ENCODE data around the gene UCK1. TPM values are rescaled to one million over a fixed set of nuclear protein-coding genes. Genes with fewer than 3 reads are reported as not detected.

UCK1 gene
- total and polyA plus RNA-seq, 2 of the 13 experiments (the other 11 are each of a cell fraction or from before 2014, with no cell fraction given) = 11.0 to 24.1 TPM

- TF ChIP-seq KLF16 (CRISPR knock-in tag; IDR thresholded peaks at IDR 0.05) (peak in 1 of 2 experiments; percentile 83; a peak in 2 of 4 replicates), RARG (CRISPR knock-in tag; IDR thresholded peaks at IDR 0.05; ENCODE audit: low read depth) (no peak), MED8 (CRISPR knock-in tag; IDR thresholded peaks at IDR 0.05; ENCODE audit: insufficient replicate concordance) (no peak), ZNF761 (CRISPR knock-in tag; conservative IDR thresholded peaks at IDR 0.05) (peak; percentile 26; the same call in 1 of the 2 replicates), KAT7 (CRISPR knock-in tag; IDR thresholded peaks at IDR 0.05; ENCODE audit: borderline replicate concordance) (peak; percentile 88), ARHGAP35 (CRISPR knock-in tag; IDR thresholded peaks at IDR 0.05; ENCODE audit: borderline replicate concordance) (peak; percentile 70; the same call in 1 of the 2 replicates), AGO2 (optimal IDR thresholded peaks at IDR 0.05; ENCODE audit: low read depth, low read length) (peak; percentile 97), KMT2A (CRISPR knock-in tag; IDR thresholded peaks at IDR 0.05) (peak; percentile 88), HOXD1 (CRISPR knock-in tag; IDR thresholded peaks at IDR 0.05) (peak; percentile 24; the same call in 1 of the 2 replicates), GATAD2A (CRISPR knock-in tag; IDR thresholded peaks at IDR 0.05) (0 out of 2 replicates have a peak, but pooled peaks have one; percentile 34), DMTF1 (CRISPR knock-in tag; IDR thresholded peaks at IDR 0.05) (0 out of 2 replicates have a peak, but pooled peaks have one; percentile 21), ZNF256 (CRISPR knock-in tag; conservative IDR thresholded peaks at IDR 0.05) (no peak; the same call in 1 of the 2 replicates), ZNF563 (CRISPR knock-in tag; IDR thresholded peaks at IDR 0.05) (peak; percentile 55; the same call in 1 of the 2 replicates), ZNF777 (CRISPR knock-in tag; IDR thresholded peaks at IDR 0.05) (peak; percentile 99), SOX13 (IDR thresholded peaks at IDR 0.05) (peak; percentile 36; the same call in 1 of the 2 replicates), SOX13 (CRISPR knock-in tag; conservative IDR thresholded peaks at IDR 0.05 in 1 of 2, IDR thresholded peaks at IDR 0.05 in 1 of 2) (peak in 1 of 2 experiments; percentile 31; a peak in 1 of 4 replicates), ERF (CRISPR knock-in tag; IDR thresholded peaks at IDR 0.05) (peak; percentile 91; the same call in 1 of the 2 replicates)
- TF ChIP-seq, protein P1, sequence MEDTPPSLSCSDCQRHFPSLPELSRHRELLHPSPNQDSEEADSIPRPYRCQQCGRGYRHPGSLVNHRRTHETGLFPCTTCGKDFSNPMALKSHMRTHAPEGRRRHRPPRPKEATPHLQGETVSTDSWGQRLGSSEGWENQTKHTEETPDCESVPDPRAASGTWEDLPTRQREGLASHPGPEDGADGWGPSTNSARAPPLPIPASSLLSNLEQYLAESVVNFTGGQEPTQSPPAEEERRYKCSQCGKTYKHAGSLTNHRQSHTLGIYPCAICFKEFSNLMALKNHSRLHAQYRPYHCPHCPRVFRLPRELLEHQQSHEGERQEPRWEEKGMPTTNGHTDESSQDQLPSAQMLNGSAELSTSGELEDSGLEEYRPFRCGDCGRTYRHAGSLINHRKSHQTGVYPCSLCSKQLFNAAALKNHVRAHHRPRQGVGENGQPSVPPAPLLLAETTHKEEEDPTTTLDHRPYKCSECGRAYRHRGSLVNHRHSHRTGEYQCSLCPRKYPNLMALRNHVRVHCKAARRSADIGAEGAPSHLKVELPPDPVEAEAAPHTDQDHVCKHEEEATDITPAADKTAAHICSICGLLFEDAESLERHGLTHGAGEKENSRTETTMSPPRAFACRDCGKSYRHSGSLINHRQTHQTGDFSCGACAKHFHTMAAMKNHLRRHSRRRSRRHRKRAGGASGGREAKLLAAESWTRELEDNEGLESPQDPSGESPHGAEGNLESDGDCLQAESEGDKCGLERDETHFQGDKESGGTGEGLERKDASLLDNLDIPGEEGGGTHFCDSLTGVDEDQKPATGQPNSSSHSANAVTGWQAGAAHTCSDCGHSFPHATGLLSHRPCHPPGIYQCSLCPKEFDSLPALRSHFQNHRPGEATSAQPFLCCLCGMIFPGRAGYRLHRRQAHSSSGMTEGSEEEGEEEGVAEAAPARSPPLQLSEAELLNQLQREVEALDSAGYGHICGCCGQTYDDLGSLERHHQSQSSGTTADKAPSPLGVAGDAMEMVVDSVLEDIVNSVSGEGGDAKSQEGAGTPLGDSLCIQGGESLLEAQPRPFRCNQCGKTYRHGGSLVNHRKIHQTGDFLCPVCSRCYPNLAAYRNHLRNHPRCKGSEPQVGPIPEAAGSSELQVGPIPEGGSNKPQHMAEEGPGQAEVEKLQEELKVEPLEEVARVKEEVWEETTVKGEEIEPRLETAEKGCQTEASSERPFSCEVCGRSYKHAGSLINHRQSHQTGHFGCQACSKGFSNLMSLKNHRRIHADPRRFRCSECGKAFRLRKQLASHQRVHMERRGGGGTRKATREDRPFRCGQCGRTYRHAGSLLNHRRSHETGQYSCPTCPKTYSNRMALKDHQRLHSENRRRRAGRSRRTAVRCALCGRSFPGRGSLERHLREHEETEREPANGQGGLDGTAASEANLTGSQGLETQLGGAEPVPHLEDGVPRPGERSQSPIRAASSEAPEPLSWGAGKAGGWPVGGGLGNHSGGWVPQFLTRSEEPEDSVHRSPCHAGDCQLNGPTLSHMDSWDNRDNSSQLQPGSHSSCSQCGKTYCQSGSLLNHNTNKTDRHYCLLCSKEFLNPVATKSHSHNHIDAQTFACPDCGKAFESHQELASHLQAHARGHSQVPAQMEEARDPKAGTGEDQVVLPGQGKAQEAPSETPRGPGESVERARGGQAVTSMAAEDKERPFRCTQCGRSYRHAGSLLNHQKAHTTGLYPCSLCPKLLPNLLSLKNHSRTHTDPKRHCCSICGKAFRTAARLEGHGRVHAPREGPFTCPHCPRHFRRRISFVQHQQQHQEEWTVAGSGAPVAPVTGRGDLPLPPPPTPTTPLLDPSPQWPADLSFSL (CRISPR knock-in tag; IDR thresholded peaks at IDR 0.05) = peak; percentile 41; the same call in 1 of the 2 replicates
Observed at GRCh38 chr9:131502781-131503625, 28.1 kb downstream of the UCK1 start, which contains the start of gene POMT1 (continued).

Data from HepG2 (cell line).